ENCODE measurements around the gene RNF214.

- TF ChIP-seq CTCF (IDR thresholded peaks at IDR 0.05; ENCODE audit: borderline replicate concordance, extremely low read depth, low read length, poor library complexity, severe bottlenecking) (no peak), EZH2 (IDR thresholded peaks at IDR 0.05; ENCODE audit: borderline replicate concordance, low read depth, low read length, severe bottlenecking) (no peak)
Observed at GRCh38 chr11:117271208-117271607, 38.7 kb downstream of the RNF214 start.
